SK-N-SH treated with all-trans-retinoic acid at 6 μM for 48 hours (cell line): ENCODE measurements around the gene HOXC13.

Source experiments
- ARNTL ChIP-seq: fragments of 450-650 bp; formaldehyde crosslinking; IDR thresholded peaks from 2 replicates; pipeline ENCODE4 v1.5.0; 2020; ENCODE audit warnings: low read depth, mild to moderate bottlenecking, moderate library complexity, borderline replicate concordance
- CSRNP3 ChIP-seq: fragments of 250-450 bp; sonication (Bioruptor Pico); IDR thresholded peaks from 2 replicates; pipeline ENCODE4 v1.5.1; 2021; ENCODE audit warnings: mild to moderate bottlenecking, moderate library complexity
- GLIS3 ChIP-seq: fragments of 250-450 bp; sonication (Bioruptor Pico); IDR thresholded peaks from 2 replicates; pipeline ENCODE4 v1.5.0; 2020; ENCODE audit warnings: mild to moderate bottlenecking, moderate library complexity
- PATZ1 ChIP-seq: fragments of 250-450 bp; sonication (Bioruptor Pico); IDR thresholded peaks from 2 replicates; pipeline ENCODE4 v1.8.0; 2020; ENCODE audit warnings: mild to moderate bottlenecking, moderate library complexity, borderline replicate concordance
- RARB ChIP-seq: fragments of 250-450 bp; sonication (Bioruptor Pico); IDR thresholded peaks from 2 replicates; pipeline ENCODE4 v1.8.0; 2021; ENCODE audit warnings: mild to moderate bottlenecking, moderate library complexity
- TOX ChIP-seq: fragments of 250-450 bp; sonication (Bioruptor Pico); IDR thresholded peaks from 2 replicates; pipeline ENCODE4 v1.8.0; 2021; ENCODE audit warnings: mild to moderate bottlenecking, moderate library complexity, borderline replicate concordance
- ZC3H10 ChIP-seq: fragments of 250-450 bp; sonication (Bioruptor Pico); IDR thresholded peaks from 2 replicates; pipeline ENCODE4 v1.5.1; 2021; ENCODE audit warnings: mild to moderate bottlenecking, moderate library complexity
- ZFP30 ChIP-seq: fragments of 450-650 bp; formaldehyde crosslinking; IDR thresholded peaks from 2 replicates; pipeline ENCODE4 v1.5.0; 2022; ENCODE audit warnings: mild to moderate bottlenecking, moderate library complexity
- ZNF8 ChIP-seq: fragments of 450-650 bp; formaldehyde crosslinking; IDR thresholded peaks from 2 replicates; pipeline ENCODE4 v1.5.0; 2020; ENCODE audit warnings: mild to moderate bottlenecking, moderate library complexity

- TF ChIP-seq ZNF8 (CRISPR knock-in tag), result no peak
- TF ChIP-seq ZFP30 (CRISPR knock-in tag), result no peak
- no peak for TF ChIP-seq TOX (CRISPR knock-in tag)
- no peak for TF ChIP-seq PATZ1 (CRISPR knock-in tag)
- TF ChIP-seq CSRNP3, result no peak
- no peak for TF ChIP-seq RARB (CRISPR knock-in tag)
- TF ChIP-seq ZC3H10 (CRISPR knock-in tag), result no peak
- no peak for TF ChIP-seq GLIS3
- no peak for TF ChIP-seq ARNTL (CRISPR knock-in tag)
These were observed 52.4 kb downstream of the HOXC13 start for GRCh38 chr12:53991077-53991460.
